Endothelial cell of umbilical vein (primary cell): ENCODE data around the gene NT5M. TPM values are rescaled to one million over a fixed set of nuclear protein-coding genes. Genes with fewer than 3 reads are reported as not detected.

Experiments used
- BruUV-seq: library from RNA; stranded (reverse); fragments of 400-500 nt; replicated peaks from 2 replicates; lab custom pipeline; 2021; lab: Mats Ljungman, UMichigan
- CTCF ChIA-PET: fragments of 300-600, 350-600 bp; sonication (Branson Sonifier 250); formaldehyde crosslinking; loops from one replicate; lab custom pipeline; 2021; ENCODE audit warnings: antibody characterized with exemption, inconsistent platforms; lab: Charles Lee
- POLR2A ChIA-PET: fragments of 300-600, 350-600 bp; sonication (Branson Sonifier 250); formaldehyde crosslinking; loops from one replicate; lab custom pipeline; 2021; ENCODE audit warnings: antibody characterized with exemption, inconsistent platforms; lab: Charles Lee
- DNase-seq: peaks from one replicate; pipeline ENCODE4 v3.0.0-alpha.2; 2011; ENCODE audit warnings: low read depth, low spot score
- FAIRE-seq: peaks from 2 replicates; lab custom pipeline; 2011; peaks lifted over from hg19 to GRCh38; lab: Jason Lieb, UNC
- H2AFZ ChIP-seq: 2 replicates; pipeline ENCODE4 v1.6.0; 2012; ENCODE audit warnings: low read depth, low read length, control low read depth, inconsistent platforms
- H3K27ac ChIP-seq: 2 replicates; pipeline ENCODE4 v1.5.1; 2011; ENCODE audit warnings: low read depth, mild to moderate bottlenecking, control low read depth, low read length, moderate library complexity; ENCODE audit not compliant: insufficient read depth
- H3K27me3 ChIP-seq, 2 experiments: 2 replicates each; pipeline versions ENCODE4 v1.6.0 to v1.6.1; 2011; ENCODE audit warnings: low read length in 2 of 2, mixed read lengths in 1 of 2; ENCODE audit not compliant: control insufficient read depth in 2 of 2, insufficient read depth in 2 of 2
- H3K36me3 ChIP-seq, 2 experiments: 2 replicates in 1 of 2; 3 replicates in 1 of 2; pipeline ENCODE4 v1.5.1; 2011; ENCODE audit warnings: low read length in 2 of 2, mild to moderate bottlenecking in 1 of 2, moderate library complexity in 1 of 2; ENCODE audit not compliant: control insufficient read depth in 2 of 2, insufficient read depth in 2 of 2; ENCODE audit errors: extremely low read depth in 1 of 2
- H3K4me1 ChIP-seq: 3 replicates; pipeline ENCODE4 v1.5.1; 2011; ENCODE audit warnings: mild to moderate bottlenecking, low read length; ENCODE audit not compliant: control insufficient read depth, insufficient read depth; ENCODE audit errors: extremely low read depth
- H3K4me2 ChIP-seq: 2 replicates; pipeline ENCODE4 v1.6.1; 2011; ENCODE audit warnings: low read length, control low read depth, mixed read lengths; ENCODE audit not compliant: insufficient read depth
- H3K4me3 ChIP-seq, 3 experiments: fragments of 200-600 bp in 1 of 3; sonication (generic), shearing (Covaris generic) in 1 of 3; replicated peaks in 1 of 3; 2 replicates each; pipeline ENCODE4 v1.5.1; 2011 to 2016; ENCODE audit warnings: control low read depth in 3 of 3, low read length in 3 of 3, mild to moderate bottlenecking in 2 of 3, inconsistent platforms in 1 of 3, low read depth in 1 of 3, moderate library complexity in 1 of 3; ENCODE audit not compliant: insufficient read depth in 1 of 3
- H3K79me2 ChIP-seq: 2 replicates; pipeline ENCODE4 v1.6.0; 2012; ENCODE audit warnings: low read length, inconsistent platforms; ENCODE audit not compliant: control insufficient read depth, insufficient read depth
- H3K9ac ChIP-seq: replicated peaks from 2 replicates; pipeline ENCODE3; 2011; ENCODE audit warnings: low read length, control low read depth; ENCODE audit not compliant: insufficient read depth; ENCODE audit errors: extremely low read depth
- H3K9me1 ChIP-seq: replicated peaks from 3 replicates; pipeline ENCODE4 v1.6.0; 2011; ENCODE audit warnings: mild to moderate bottlenecking, low read length; ENCODE audit not compliant: control insufficient read depth, insufficient read depth; ENCODE audit errors: extremely low read depth
- H3K9me3 ChIP-seq: replicated peaks from 2 replicates; pipeline ENCODE4 v1.5.1; 2012; ENCODE audit warnings: low read length, inconsistent platforms; ENCODE audit not compliant: control insufficient read depth, insufficient read depth
- H4K20me1 ChIP-seq: replicated peaks from 2 replicates; pipeline ENCODE3; 2011; ENCODE audit warnings: mild to moderate bottlenecking, low read length; ENCODE audit not compliant: control insufficient read depth, insufficient read depth; ENCODE audit errors: extremely low read depth
- CTCF ChIP-seq, 2 donors: IDR thresholded peaks; 1 replicate in 1 of 2; 2 replicates in 1 of 2; pipeline ENCODE4 v1.5.1; 2011; ENCODE audit warnings: low read length in 2 of 2, mild to moderate bottlenecking in 2 of 2, moderate library complexity in 2 of 2, control low read depth in 1 of 2, inconsistent platforms in 1 of 2, low read depth in 1 of 2; ENCODE audit not compliant: insufficient read depth in 1 of 2; ENCODE audit errors: extremely low read depth in 1 of 2
- EZH2 ChIP-seq: IDR thresholded peaks from 2 replicates; pipeline ENCODE4 v1.6.1; 2012; ENCODE audit warnings: borderline replicate concordance, low read depth, mild to moderate bottlenecking, moderate library complexity, low read length, inconsistent platforms; ENCODE audit not compliant: severe bottlenecking
- FOS ChIP-seq: IDR thresholded peaks from 2 replicates; pipeline ENCODE4 v1.6.1; 2011; ENCODE audit warnings: mild to moderate bottlenecking, low read length, moderate library complexity, borderline replicate concordance; ENCODE audit not compliant: insufficient read depth
- GATA2 ChIP-seq: IDR thresholded peaks from 2 replicates; pipeline ENCODE4 v1.7.0; 2011; ENCODE audit warnings: low read depth, mild to moderate bottlenecking, moderate library complexity, mixed read lengths, low read length; ENCODE audit not compliant: insufficient read length, insufficient read depth
- JUN ChIP-seq: IDR thresholded peaks from 2 replicates; pipeline ENCODE4 v1.6.1; 2011; ENCODE audit warnings: borderline replicate concordance, low read depth; ENCODE audit not compliant: insufficient read length, insufficient read depth
- MYC ChIP-seq: IDR thresholded peaks from one replicate; pipeline ENCODE4 v1.6.1; 2011; ENCODE audit warnings: mild to moderate bottlenecking, low read depth, low read length
- POLR2A ChIP-seq: IDR thresholded peaks from 2 replicates; pipeline ENCODE4 v1.6.1; 2012; ENCODE audit warnings: low read depth, mild to moderate bottlenecking, control low read depth, low read length
- POLR2AphosphoS5 ChIP-seq: IDR thresholded peaks from 2 replicates; pipeline ENCODE4 v1.6.1; 2012; ENCODE audit warnings: low read depth, mild to moderate bottlenecking, control low read depth, low read length, moderate library complexity; ENCODE audit not compliant: insufficient read depth
- dilution Hi-C: fragments of 300-500 bp; cut with MboI; formaldehyde crosslinking; loops from one replicate; pipeline ENCODE4 v1.15.0; 2019; ENCODE audit warnings: low sequenced_read_pairs; ENCODE audit not compliant: extremely low pct_ligation_motif_present
- intact Hi-C: fragments of 100-400 bp; cut with micrococcal nuclease; formaldehyde crosslinking; loops from one replicate; pipeline ENCODE4 v1.10.0; 2022
- polyA plus RNA-seq, 4 experiments: library from polyadenylated mRNA; depleted of rRNA in 3 of 4; stranded (reverse) in 3 of 4; unstranded in 1 of 4; fragments of >200 nt; gene quantifications; 2 replicates each; pipeline versions ENCODE4 v1.2.1 to v1.2.3, GENCODE V29; 2011 to 2012; ENCODE audit warnings: missing spikeins in 1 of 4
- total RNA-seq: library from RNA; stranded (reverse); gene quantifications from 2 replicates; pipeline ENCODE4 v1.2.3, GENCODE V29; 2021
- TF ChIP-seq, protein P1 (sequence below): IDR thresholded peaks from 2 replicates; pipeline ENCODE4 v1.6.1; 2011; ENCODE audit not compliant: insufficient read depth, insufficient read length

The NT5M gene
- total and polyA plus RNA-seq, 2 donors (not counting 3 experiments of a cell fraction or from before 2014, with no cell fraction given) = 0.91 to 3.0 TPM

DNA sequence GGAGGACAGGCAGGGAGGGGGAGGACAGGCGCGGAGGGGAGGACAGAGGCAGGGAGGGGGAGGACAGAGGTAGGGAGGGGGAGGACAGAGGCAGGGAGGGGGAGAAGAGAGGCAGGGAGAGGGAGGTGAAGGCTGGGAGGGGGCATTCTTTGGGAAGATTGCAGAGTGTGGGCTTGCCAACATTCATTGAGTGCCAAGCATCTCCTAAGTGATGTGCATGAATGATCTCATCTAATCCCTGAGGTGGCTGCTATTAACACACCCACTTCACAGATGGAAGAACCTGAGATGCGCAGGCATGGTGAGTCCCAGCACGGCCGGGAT lies 58.3 kb downstream of the NT5M start:
- FAIRE-seq (no peak), DNase-seq (no peak)
- no peaks in the 10 kb centered on the region for H3K36me3 ChIP-seq
- H3K9me3 ChIP-seq = no peaks in the 10 kb centered on the region
- no peaks in the 10 kb centered on the region for H3K4me1 ChIP-seq
- ChIA-PET POLR2A (no interaction called here), CTCF (no interaction called here)
- no peak overlapping the region for H3K9ac ChIP-seq
- dilution Hi-C loops = no loop called here
- H4K20me1 ChIP-seq = no peaks in the 10 kb centered on the region
- H2AFZ ChIP-seq = no peak overlapping the region
- H3K4me3 ChIP-seq = no peak overlapping the region
- TF ChIP-seq GATA2 (no peak), POLR2A (no peak), POLR2AphosphoS5 (no peak), FOS (no peak), MYC (no peak), JUN (no peak), CTCF (IDR thresholded peaks at IDR 0.05; ENCODE audit: extremely low read depth in 1 of 2, insufficient read depth in 1 of 2, low read depth in 1 of 2, low read length in 2 of 2) (no peak), EZH2 (no peak)
- TF ChIP-seq, protein P1, sequence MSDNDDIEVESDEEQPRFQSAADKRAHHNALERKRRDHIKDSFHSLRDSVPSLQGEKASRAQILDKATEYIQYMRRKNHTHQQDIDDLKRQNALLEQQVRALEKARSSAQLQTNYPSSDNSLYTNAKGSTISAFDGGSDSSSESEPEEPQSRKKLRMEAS = no peak
- peaks cover 0 to 7% of the 10 kb centered on the region in 2 experiments for H3K27me3 ChIP-seq
- intact Hi-C loops = no loop called here
- BruUV-seq = no TSS peak
- no peak overlapping the region for H3K4me2 ChIP-seq
- H3K9me1 ChIP-seq = no peaks in the 10 kb centered on the region
- H3K27ac ChIP-seq = no peak overlapping the region
- no peaks in the 10 kb centered on the region for H3K79me2 ChIP-seq
